ENCODE measurements around the gene OPTC. TPM values are rescaled to one million over a fixed set of nuclear protein-coding genes. Genes with fewer than 3 reads are reported as not detected.
"Not testable (repeated sequence)": the region's sequence is repeated elsewhere in the genome, so short reads cannot be mapped to it uniquely, and the experiment has no call there.

The OPTC gene
- polyA plus RNA-seq (2011; rRNA removed) (not detected in 2 replicates), polyA minus RNA-seq (2011; rRNA and poly(A)+ RNA removed) (not detected in 2 replicates)

GRCh38 chr1:203493901-203494300, at the start of gene OPTC:
OPTC (plus strand) TSS chr1:203494153; CDS start chr1:203496006, 1,853 bp downstream.
- H3K9me3 ChIP-seq (ENCODE audit: control insufficient read depth, insufficient read depth, low read length), result no peaks in the 10 kb centered on the region
- ChIA-PET POLR2A (interaction anchor here (0.7 kb wide), 1 partner anchor 11 kb away, joined by 6 read pairs; no protein-coding TSS in a partner anchor), CTCF (interaction anchor here (1.6 to 2.4 kb wide), 3 partner anchors 10 to 226 kb away, joined by 7 to 12 read pairs (median 10); no protein-coding TSS in a partner anchor)
- no peak for DNase-seq (ENCODE audit: low read depth, low spot score)
- no peak for TF ChIP-seq CTCF (IDR thresholded peaks at IDR 0.05; ENCODE audit: low read depth, low read length)
- H3K27ac ChIP-seq (ENCODE audit: low read depth, low read length), result no peak within 1 kb of the TSS
- H3K4me3 ChIP-seq (ENCODE audit: low read depth, low read length), result no peak within 1 kb of the TSS
- H3K27me3 ChIP-seq (ENCODE audit: control insufficient read depth, insufficient read depth, low read length), result peaks cover 7% of the 10 kb centered on the region

DNA sequence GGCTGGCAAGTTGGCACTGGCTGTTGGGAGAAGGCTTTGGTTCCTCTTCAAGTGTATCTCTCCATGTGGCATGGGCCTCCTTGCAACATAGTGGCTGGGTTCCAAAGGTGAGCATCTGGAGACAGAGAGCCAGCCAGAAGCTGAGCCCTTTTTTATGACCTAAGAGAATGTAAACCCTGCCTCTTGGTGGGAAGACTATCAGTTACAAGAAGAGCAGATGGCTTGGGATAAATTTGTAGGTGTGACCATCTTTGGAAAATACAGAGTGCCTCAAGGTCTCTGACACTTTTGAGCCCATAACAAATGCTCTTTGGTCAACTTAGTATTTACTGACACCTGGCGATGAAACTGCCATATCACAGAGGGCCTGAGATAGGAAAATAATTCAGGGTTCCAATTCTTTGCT, 49.8 kb upstream of the OPTC start:
- DNase-seq (ENCODE audit: low read depth, low spot score), result no peak
- Histone ChIP-seq H3K4me3 (ENCODE audit: low read depth, low read length) (no peak overlapping the region), H3K9me3 (ENCODE audit: control insufficient read depth, insufficient read depth, low read length) (peaks cover 8% of the 10 kb centered on the region), H3K27me3 (ENCODE audit: control insufficient read depth, insufficient read depth, low read length) (peaks cover 53% of the 10 kb centered on the region), H3K27ac (ENCODE audit: low read depth, low read length) (no peak overlapping the region)
- ChIA-PET CTCF (interaction anchor here (6.1 kb wide), 1 partner anchor 104 kb away, joined by 145 read pairs; no protein-coding TSS in a partner anchor), POLR2A (no interaction called here)
- no peak for TF ChIP-seq CTCF (IDR thresholded peaks at IDR 0.05; ENCODE audit: low read depth, low read length)

DNA sequence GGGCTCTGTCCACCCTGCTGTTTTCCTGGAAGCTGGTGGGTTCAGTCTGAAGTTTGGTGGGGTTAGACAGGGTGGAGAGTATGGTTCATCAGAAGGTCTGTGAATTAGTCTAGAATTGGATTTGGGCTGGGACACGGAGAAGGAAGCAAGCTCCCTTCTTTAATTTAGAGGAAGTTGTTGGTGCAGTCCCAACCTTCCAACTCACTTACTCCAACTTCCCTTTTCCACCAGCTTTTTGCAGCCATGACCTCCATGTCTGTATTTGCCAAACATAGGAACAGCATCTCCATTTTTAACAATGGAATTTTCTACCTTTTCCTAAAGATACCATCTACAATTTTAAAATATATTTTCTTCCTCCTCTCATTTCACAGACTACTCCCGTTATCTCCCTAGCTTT, 46.8 kb upstream of the OPTC start:
- H3K27ac ChIP-seq (ENCODE audit: low read depth, low read length), result no peak overlapping the region
- no peak for DNase-seq (ENCODE audit: low read depth, low spot score)
- peaks cover 53% of the 10 kb centered on the region for H3K27me3 ChIP-seq (ENCODE audit: control insufficient read depth, insufficient read depth, low read length)
- ChIA-PET POLR2A (no interaction called here), CTCF (interaction anchor here (0.8 to 1.7 kb wide), 4 partner anchors 41 to 180 kb away, joined by 3 to 6 read pairs (median 4); no protein-coding TSS in a partner anchor)
- H3K4me3 ChIP-seq (ENCODE audit: low read depth, low read length), result no peak overlapping the region
- peaks cover 8% of the 10 kb centered on the region for H3K9me3 ChIP-seq (ENCODE audit: control insufficient read depth, insufficient read depth, low read length)
- no peak for TF ChIP-seq CTCF (IDR thresholded peaks at IDR 0.05; ENCODE audit: low read depth, low read length)

DNA sequence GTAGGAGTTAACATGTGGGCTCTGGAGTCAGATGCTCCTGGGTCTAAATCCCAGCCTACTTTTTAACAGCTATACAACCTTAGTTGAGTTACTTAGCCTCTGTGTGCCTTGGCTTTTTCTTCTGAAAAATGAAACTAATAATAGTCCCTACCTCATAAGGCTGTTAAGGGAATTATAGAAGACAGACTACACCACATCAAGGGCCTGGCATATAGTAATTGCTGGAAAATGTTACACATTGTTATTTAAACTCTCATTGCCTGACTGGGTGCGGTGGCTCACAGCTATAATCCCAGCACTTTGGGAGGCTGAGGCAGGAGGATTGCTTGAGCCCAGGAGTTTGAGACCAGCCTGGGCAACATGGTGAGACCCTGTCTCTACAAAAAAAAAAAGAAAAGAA, 46.4 kb upstream of the OPTC start:
- DNase-seq (ENCODE audit: low read depth, low spot score); POLR2A ChIA-PET; H3K27ac ChIP-seq (ENCODE audit: low read depth, low read length); H3K9me3 ChIP-seq (ENCODE audit: control insufficient read depth, insufficient read depth, low read length); H3K4me3 ChIP-seq (ENCODE audit: low read depth, low read length): not testable (repeated sequence)
- CTCF ChIA-PET, result interaction anchor here (0.8 to 1.7 kb wide), 4 partner anchors 40 to 180 kb away, joined by 3 to 6 read pairs (median 4); no protein-coding TSS in a partner anchor
- H3K27me3 ChIP-seq (ENCODE audit: control insufficient read depth, insufficient read depth, low read length), result peaks cover 54% of the 10 kb centered on the region

DNA sequence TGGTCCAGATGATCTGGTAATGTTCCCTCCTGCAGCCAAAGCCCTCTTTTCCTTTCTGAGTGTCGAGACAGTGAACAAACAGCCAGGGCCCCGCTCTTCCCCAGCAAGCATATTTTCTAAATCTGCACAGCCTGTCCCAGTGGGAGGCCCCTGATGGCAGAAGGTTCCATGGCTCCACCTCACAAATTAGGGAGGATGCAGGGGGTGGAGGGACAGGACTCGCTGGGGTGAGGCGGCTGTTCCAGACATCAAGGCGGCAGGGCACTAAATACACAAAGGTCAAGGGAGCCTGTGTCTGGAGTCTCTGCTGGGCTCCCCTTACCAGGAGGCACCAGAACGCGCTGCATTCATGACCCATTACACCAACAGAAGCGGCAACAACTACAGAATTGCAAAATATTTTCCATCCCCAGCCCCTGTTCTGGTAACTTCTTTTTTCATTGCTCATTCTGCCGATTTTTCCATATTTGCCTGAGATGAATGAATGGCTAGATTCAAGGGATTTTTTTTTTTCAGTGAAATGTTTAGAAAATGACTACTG, 45.4 kb upstream of the OPTC start:
- peaks cover 57% of the 10 kb centered on the region for H3K27me3 ChIP-seq (ENCODE audit: control insufficient read depth, insufficient read depth, low read length)
- no peak overlapping the region for H3K27ac ChIP-seq (ENCODE audit: low read depth, low read length)
- TF ChIP-seq CTCF (IDR thresholded peaks at IDR 0.05; ENCODE audit: low read depth, low read length), result no peak
- CTCF ChIA-PET, result interaction anchor here (1.7 kb wide), 1 partner anchor 107 kb away, joined by 6 read pairs; no protein-coding TSS in a partner anchor
- H3K4me3 ChIP-seq (ENCODE audit: low read depth, low read length), result no peak overlapping the region
- no peak for DNase-seq (ENCODE audit: low read depth, low spot score)
- H3K9me3 ChIP-seq (ENCODE audit: control insufficient read depth, insufficient read depth, low read length), result peaks cover 8% of the 10 kb centered on the region
- POLR2A ChIA-PET, result no interaction called here

Data from AG04450 (cell line).